CD4-positive, CD25-positive, alpha-beta regulatory T cell (primary cell): ENCODE measurements around the gene CHERP. TPM values are rescaled to one million over a fixed set of nuclear protein-coding genes. Genes with fewer than 3 reads are reported as not detected.
A peak's percentile ranks its signal among the peaks of the same experiment; 100 is the strongest.

Experiments used
- ATAC-seq, 2 donors: fragments of 150-1000 bp; cut with Tn5 transposase; one replicate each; pipeline ENCODE4 v1.10.0; 2021; ENCODE audit warnings: low read depth in 2 of 2, moderate number of reproducible peaks in 2 of 2, moderate library complexity in 1 of 2
- DNase-seq, 3 donors: peaks; one replicate each; pipeline versions ENCODE4 v3.0.0 to v3.0.0-alpha.2; 2012 to 2022; ENCODE audit warnings: mixed read lengths in 1 of 3
- H3K27ac ChIP-seq: one replicate; pipeline ENCODE4 v1.7.0; 2013; ENCODE audit warnings: mild to moderate bottlenecking, low read length; ENCODE audit not compliant: insufficient read depth, poor library complexity, severe bottlenecking
- H3K27me3 ChIP-seq: one replicate; pipeline ENCODE4 v1.7.0; 2013; ENCODE audit warnings: low read length; ENCODE audit not compliant: control insufficient read depth, insufficient read depth
- H3K36me3 ChIP-seq: one replicate; pipeline ENCODE4 v1.7.0; 2013; ENCODE audit warnings: mild to moderate bottlenecking, low read length, moderate library complexity; ENCODE audit not compliant: control insufficient read depth, insufficient read depth
- H3K4me1 ChIP-seq: 2 replicates; pipeline ENCODE4 v1.7.0; 2013; ENCODE audit warnings: mild to moderate bottlenecking, low read length; ENCODE audit not compliant: insufficient read depth, control insufficient read depth, poor library complexity, severe bottlenecking
- H3K4me3 ChIP-seq: one replicate; pipeline ENCODE4 v1.7.0; 2013; ENCODE audit warnings: low read depth, mild to moderate bottlenecking, low read length, moderate library complexity
- H3K9me3 ChIP-seq, 2 experiments: 1 replicate in 1 of 2; 2 replicates in 1 of 2; pipeline ENCODE4 v1.7.0; 2013; ENCODE audit warnings: low read length in 2 of 2, mild to moderate bottlenecking in 1 of 2, moderate library complexity in 1 of 2; ENCODE audit not compliant: control insufficient read depth in 2 of 2
- H3K27ac Mint-ChIP-seq, 3 donors: one replicate each; pipeline ENCODE4 v1.8.0; 2020 to 2022; ENCODE audit warnings: mild to moderate bottlenecking in 3 of 3, mixed read lengths in 3 of 3, moderate library complexity in 2 of 3
- H3K27me3 Mint-ChIP-seq: one replicate; pipeline ENCODE4 v1.8.0; 2022; ENCODE audit warnings: mild to moderate bottlenecking, mixed read lengths
- H3K36me3 Mint-ChIP-seq: one replicate; pipeline ENCODE4 v1.8.0; 2020; ENCODE audit warnings: mixed read lengths
- H3K4me1 Mint-ChIP-seq, 4 donors: one replicate each; pipeline ENCODE4 v1.8.0; 2020 to 2022; ENCODE audit warnings: mixed read lengths in 4 of 4, mild to moderate bottlenecking in 1 of 4
- H3K4me3 Mint-ChIP-seq, 4 donors: one replicate each; pipeline ENCODE4 v1.8.0; 2020 to 2022; ENCODE audit warnings: mild to moderate bottlenecking in 4 of 4, mixed read lengths in 4 of 4, moderate library complexity in 3 of 4
- H3K9me3 Mint-ChIP-seq, 7 donors: one replicate each; pipeline ENCODE4 v1.8.0; 2020 to 2022; ENCODE audit warnings: mixed read lengths in 7 of 7, mild to moderate bottlenecking in 3 of 7, moderate library complexity in 2 of 7
- polyA plus RNA-seq, 4 donors: library from polyadenylated mRNA; unstranded; fragments of 300-500 nt; fragmentation: Illumina TruSeq; gene quantifications; one replicate each; pipeline ENCODE4 v1.2.3, GENCODE V29; 2021
- total RNA-seq: library from RNA; stranded (reverse); gene quantifications from one replicate; pipeline ENCODE4 v1.2.3, GENCODE V29; 2022

CHERP gene
- total and polyA plus RNA-seq, 5 donors from 2014 or later, result 4.8 to 57.2 (median 9.6) TPM

DNA sequence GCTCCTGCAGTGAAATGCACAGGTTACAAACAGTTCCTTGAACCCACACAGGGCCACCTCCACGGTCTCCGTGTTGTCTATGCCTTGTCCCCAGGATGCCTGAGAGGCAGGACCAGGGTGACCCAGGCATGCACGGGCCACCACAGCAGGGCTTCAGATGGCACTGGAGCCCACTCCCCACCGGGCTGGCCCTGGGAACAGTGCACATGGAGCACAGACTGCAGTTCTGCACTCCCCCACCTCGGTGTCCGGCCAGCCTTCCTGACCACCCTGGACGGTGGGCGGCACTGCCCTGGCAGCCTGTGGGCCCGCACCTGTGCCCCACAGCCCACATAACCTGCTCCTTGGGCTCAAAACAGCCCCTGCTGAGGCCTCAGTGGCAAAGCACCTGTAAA lies 44.2 kb upstream of the CHERP start:
- Mint-ChIP-seq H3K4me3 (peak overlapping the region; percentile 82 to 94 (median 88)), H3K27me3 (peaks cover 4% of the 10 kb centered on the region), H3K36me3 (no peaks in the 10 kb centered on the region), H3K9me3 (no peaks in the 10 kb centered on the region), H3K27ac (peak overlapping the region; percentile 95 to 99 (median 98)), H3K4me1 (peaks cover 20 to 92% (median 69%) of the 10 kb centered on the region in 4 donors)
- peak overlapping the region; percentile 87 for H3K27ac ChIP-seq
- no peaks in the 10 kb centered on the region for H3K9me3 ChIP-seq
- ATAC-seq, result no peak
- peaks cover 77% of the 10 kb centered on the region for H3K4me1 ChIP-seq
- peak overlapping the region; percentile 59 for H3K4me3 ChIP-seq
- H3K27me3 ChIP-seq, result no peaks in the 10 kb centered on the region
- H3K36me3 ChIP-seq, result no peaks in the 10 kb centered on the region
- DNase-seq, result peak in 1 of 3 donors; percentile 23

DNA sequence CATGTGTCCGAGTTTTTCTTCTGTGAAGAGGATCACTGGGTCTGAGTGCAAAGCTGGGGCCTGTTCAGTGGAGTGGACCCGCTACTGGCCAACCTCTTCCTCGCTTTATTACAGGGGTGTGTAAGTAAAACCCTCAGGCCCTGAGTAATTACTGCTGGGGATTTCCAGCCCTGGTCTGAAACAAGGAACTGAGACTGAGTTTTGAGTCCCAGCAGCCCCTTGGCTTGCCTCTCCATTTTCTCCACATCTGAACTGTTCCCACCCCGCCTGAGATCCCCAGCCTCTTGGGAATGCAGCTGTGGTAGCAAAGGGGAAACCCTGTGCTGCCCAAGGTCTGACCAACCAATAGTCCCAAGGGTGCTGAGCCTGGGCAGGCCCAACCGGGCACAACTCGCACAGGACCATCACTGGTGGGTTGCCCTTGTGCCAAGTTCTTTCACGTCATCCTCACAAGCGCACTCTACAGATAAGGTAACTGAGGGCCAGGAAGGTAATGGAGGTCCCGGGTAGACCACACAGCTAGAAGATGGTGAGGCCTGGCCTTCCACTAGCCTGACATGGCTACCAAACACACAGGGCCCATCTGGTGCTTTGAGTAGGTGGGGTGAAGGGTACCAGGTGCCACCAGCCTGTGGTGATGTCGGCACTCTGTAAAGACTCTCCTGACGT lies 43.7 kb upstream of the CHERP start:
- H3K27me3 Mint-ChIP-seq, result peaks cover 4% of the 10 kb centered on the region
- peak overlapping the region; percentile 59 for H3K4me3 ChIP-seq
- H3K4me1 Mint-ChIP-seq, result peaks cover 20 to 92% (median 68%) of the 10 kb centered on the region in 4 donors
- H3K9me3 ChIP-seq, result no peaks in the 10 kb centered on the region
- DNase-seq (peak in 1 of 3 donors; percentile 27), ATAC-seq (no peak)
- H3K4me1 ChIP-seq, result peaks cover 74% of the 10 kb centered on the region
- no peaks in the 10 kb centered on the region for H3K27me3 ChIP-seq
- no peaks in the 10 kb centered on the region for H3K9me3 Mint-ChIP-seq
- peak overlapping the region; percentile 82 to 90 (median 84) for H3K4me3 Mint-ChIP-seq
- H3K36me3 Mint-ChIP-seq, result no peaks in the 10 kb centered on the region
- H3K27ac ChIP-seq, result peak overlapping the region; percentile 87
- peak overlapping the region; percentile 95 to 99 (median 98) for H3K27ac Mint-ChIP-seq
- H3K36me3 ChIP-seq, result peaks cover 5% of the 10 kb centered on the region

DNA sequence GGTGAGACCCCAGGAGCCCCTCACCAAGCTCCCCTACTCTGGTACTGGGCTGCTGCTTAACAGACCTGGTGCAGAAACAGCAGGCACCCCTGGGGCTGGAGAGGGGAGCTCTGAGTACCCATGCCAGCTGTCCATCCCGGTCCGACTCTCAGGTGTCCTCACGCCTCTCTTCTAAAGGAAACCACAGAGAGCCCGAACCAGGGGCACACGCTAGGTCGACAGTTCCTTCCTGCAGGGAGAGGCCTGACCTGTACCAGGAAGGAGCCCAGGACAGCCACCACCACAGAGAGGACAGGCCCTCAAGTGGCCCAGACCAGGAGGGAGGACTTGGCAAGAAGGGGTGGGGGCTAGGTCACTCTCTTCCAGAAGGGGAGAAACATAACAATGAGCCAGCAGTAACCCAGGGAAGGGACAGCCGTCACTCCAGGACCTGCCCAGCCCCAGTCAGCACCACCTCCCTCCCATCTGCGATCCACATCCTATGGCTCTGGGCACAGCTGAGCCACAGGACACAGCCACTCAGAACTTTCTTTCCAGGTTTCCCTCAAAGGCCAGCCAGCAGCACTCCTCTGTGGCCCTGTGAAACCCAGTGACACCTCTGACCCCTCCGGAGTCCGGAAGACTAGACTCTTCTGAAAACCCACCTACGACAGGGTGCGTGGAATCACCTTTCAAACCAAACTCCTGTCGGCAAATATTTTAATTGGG lies 43.0 kb upstream of the CHERP start:
- ATAC-seq (no peak), DNase-seq (no peak)
- H3K4me3 Mint-ChIP-seq, result peak overlapping the region; percentile 82 to 92 (median 88)
- peaks cover 4% of the 10 kb centered on the region for H3K27me3 Mint-ChIP-seq
- peak overlapping the region; percentile 95 to 99 (median 98) for H3K27ac Mint-ChIP-seq
- Histone ChIP-seq H3K27me3 (no peaks in the 10 kb centered on the region), H3K4me3 (peak overlapping the region; percentile 59), H3K9me3 (no peaks in the 10 kb centered on the region), H3K4me1 (peaks cover 74% of the 10 kb centered on the region), H3K36me3 (peaks cover 5% of the 10 kb centered on the region), H3K27ac (peak overlapping the region; percentile 87)
- H3K36me3 Mint-ChIP-seq, result no peaks in the 10 kb centered on the region
- H3K4me1 Mint-ChIP-seq, result peaks cover 16 to 92% (median 67%) of the 10 kb centered on the region in 4 donors
- H3K9me3 Mint-ChIP-seq, result no peaks in the 10 kb centered on the region

DNA sequence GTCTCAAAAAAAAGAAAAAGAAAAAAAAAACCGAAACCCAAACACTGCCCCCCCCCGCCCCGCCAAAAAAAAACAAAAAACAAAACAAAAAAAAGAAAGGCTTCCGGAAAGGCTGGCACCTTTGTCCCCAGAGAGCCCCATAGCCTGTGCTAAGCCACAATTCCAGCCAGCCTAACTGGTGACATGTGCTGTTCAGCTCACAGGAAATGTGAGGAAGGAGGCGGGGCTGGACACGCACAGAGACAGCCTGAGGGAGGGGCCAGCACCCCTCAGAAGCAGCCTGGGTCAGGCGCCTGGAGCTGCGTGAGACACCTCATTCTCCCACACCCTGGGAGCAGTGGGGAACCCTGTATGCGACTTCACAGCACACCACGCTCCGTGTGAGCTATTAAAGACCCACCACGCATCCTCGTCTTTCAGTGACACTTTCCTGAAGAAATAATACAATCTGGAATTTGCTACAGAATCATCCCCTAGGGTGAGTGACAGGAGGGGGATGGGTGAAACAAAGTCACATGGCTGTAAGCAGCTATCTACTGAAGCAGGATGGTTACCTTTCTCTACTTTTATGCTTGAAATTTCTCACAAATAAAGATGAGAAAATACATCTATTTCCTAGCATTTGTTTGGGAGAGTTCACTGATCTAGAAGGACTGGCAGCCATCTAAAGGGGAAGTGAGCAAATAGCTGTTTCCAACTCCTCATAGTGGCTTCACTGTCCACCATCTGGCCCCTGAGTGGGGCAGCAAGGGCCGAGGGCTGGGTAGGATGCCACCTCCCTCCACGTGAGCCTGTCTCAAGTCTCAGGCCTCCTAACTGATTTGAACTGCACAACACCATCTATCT lies 42.2 kb upstream of the CHERP start:
- peak overlapping the region; percentile 95 to 99 (median 98) for H3K27ac Mint-ChIP-seq
- Histone ChIP-seq H3K27ac (peak overlapping the region; percentile 87), H3K4me3 (peak overlapping the region; percentile 59), H3K27me3 (no peaks in the 10 kb centered on the region), H3K9me3 (no peaks in the 10 kb centered on the region), H3K4me1 (peaks cover 74% of the 10 kb centered on the region), H3K36me3 (peaks cover 7% of the 10 kb centered on the region)
- H3K9me3 Mint-ChIP-seq, result no peaks in the 10 kb centered on the region
- ATAC-seq (peak; percentile 76), DNase-seq (peak; percentile 88 to 93 (median 89))
- peaks cover 1% of the 10 kb centered on the region for H3K36me3 Mint-ChIP-seq
- H3K27me3 Mint-ChIP-seq, result peaks cover 4% of the 10 kb centered on the region
- H3K4me1 Mint-ChIP-seq, result peaks cover 16 to 92% (median 67%) of the 10 kb centered on the region in 4 donors
- H3K4me3 Mint-ChIP-seq, result peak overlapping the region; percentile 82 to 92 (median 88)

DNA sequence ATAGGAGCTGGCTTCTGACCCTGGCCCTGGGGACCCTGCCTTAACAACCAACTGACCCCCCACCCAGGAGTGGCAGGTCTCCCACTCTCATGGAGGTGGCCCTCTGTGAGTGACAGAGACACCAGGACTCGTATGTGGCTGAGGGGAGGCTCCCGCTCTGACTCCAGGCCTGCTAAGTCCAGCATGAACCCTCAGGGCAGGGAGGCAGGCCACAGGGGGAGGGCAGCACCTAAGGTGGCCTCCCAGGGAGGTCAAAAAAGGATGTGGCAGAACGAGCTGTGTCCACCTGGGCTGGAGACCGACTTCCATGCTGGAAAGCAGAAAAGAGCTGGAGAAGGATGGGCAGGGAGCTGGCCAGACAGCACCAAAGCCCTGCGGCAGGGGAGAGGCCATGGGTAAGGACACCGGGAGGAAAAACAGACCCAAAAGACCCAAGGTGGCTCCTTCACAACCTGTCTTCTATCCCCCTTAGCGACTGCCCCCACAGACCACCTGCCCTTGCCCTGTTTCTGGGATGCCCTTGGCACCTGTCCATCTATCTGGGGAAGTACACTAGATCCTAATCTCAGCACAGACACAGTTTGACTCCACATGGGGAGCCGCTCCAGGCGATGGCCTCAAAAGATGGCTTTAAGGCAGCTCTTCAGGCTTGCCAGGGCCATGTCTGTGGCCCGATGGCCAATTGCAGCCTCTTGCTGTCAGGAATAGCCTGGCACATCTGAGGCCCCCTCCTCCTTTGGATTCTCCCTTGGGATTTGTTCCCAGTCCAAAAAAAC lies 40.4 kb upstream of the CHERP start:
- Mint-ChIP-seq H3K27ac (peak overlapping the region; percentile 77 to 98 (median 95)), H3K36me3 (peaks cover 9% of the 10 kb centered on the region), H3K9me3 (no peaks in the 10 kb centered on the region), H3K4me1 (peaks cover 5 to 81% (median 54%) of the 10 kb centered on the region in 4 donors), H3K4me3 (peak overlapping the region; percentile 22 to 90 (median 74)), H3K27me3 (peaks cover 4% of the 10 kb centered on the region)
- Histone ChIP-seq H3K36me3 (peaks cover 24% of the 10 kb centered on the region), H3K9me3 (no peaks in the 10 kb centered on the region), H3K4me1 (peaks cover 57% of the 10 kb centered on the region), H3K27ac (peak overlapping the region; percentile 87), H3K27me3 (no peaks in the 10 kb centered on the region), H3K4me3 (no peak overlapping the region)
- no peak for ATAC-seq
- DNase-seq, result no peak

DNA sequence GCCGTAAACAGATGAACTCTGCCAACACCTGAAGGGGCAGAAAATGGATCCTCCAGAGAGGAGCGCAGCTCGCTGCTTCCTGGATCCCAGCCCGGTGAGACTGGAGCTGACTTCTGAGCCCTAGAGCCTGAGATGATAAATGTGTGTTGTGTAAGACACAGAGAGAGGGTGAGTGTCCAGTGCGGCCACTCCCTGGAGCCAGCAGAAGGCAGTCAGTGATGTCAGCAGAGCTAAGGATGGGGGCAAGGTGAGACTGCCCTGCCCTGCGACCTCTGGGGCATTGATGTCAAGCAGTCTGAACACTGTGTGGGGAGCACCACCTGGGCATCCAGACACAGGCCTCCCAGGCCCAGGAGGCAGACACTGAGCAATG lies 39.7 kb upstream of the CHERP start:
- Histone ChIP-seq H3K4me3 (no peak overlapping the region), H3K27ac (no peak overlapping the region), H3K4me1 (peaks cover 50% of the 10 kb centered on the region), H3K9me3 (no peaks in the 10 kb centered on the region), H3K27me3 (no peaks in the 10 kb centered on the region), H3K36me3 (peaks cover 28% of the 10 kb centered on the region)
- peaks cover 9% of the 10 kb centered on the region for H3K36me3 Mint-ChIP-seq
- H3K27ac Mint-ChIP-seq, result peak overlapping the region in 2 of 3 donors; percentile 71 to 86
- H3K4me1 Mint-ChIP-seq, result peaks cover 5 to 76% (median 51%) of the 10 kb centered on the region in 4 donors
- DNase-seq (no peak), ATAC-seq (no peak)
- H3K4me3 Mint-ChIP-seq, result peak overlapping the region in 3 of 4 donors; percentile 32 to 70 (median 59)
- H3K9me3 Mint-ChIP-seq, result peaks cover 0 to 2% (median 0%) of the 10 kb centered on the region in 7 donors
- H3K27me3 Mint-ChIP-seq, result peaks cover 4% of the 10 kb centered on the region
